HG02884 (cell line): Measurements from ENCODE around the gene CFAP77.

Experiments
- ATAC-seq: cut with Tn5 transposase; IDR thresholded peaks from one replicate; pipeline ENCODE4 v1.9.1; 2021; ENCODE audit warnings: mild to moderate bottlenecking, moderate library complexity; ENCODE audit not compliant: unreplicated experiment

CFAP77 gene

GRCh38 chr9:132486706-132487350 lies 76.8 kb downstream of the CFAP77 start:
- ATAC-seq, result no peak

GRCh38 chr9:132487351-132487791 lies 77.4 kb downstream of the CFAP77 start:
- no peak for ATAC-seq

- no peak for ATAC-seq
Observed at GRCh38 chr9:132487980-132488535, 78.0 kb downstream of the CFAP77 start.

- ATAC-seq, result no peak
Observed at GRCh38 chr9:132488626-132489025, 78.6 kb downstream of the CFAP77 start.

- no peak for ATAC-seq
Observed at GRCh38 chr9:132489536-132489935, 79.5 kb downstream of the CFAP77 start.

- ATAC-seq, result no peak
Observed at GRCh38 chr9:132494857-132495256, 84.8 kb downstream of the CFAP77 start.

- ATAC-seq, result no peak
Observed at GRCh38 chr9:132497731-132498130, 87.7 kb downstream of the CFAP77 start.

GRCh38 chr9:132498531-132499210 lies 88.7 kb downstream of the CFAP77 start:
- ATAC-seq, result no peak

- no peak for ATAC-seq
Observed at GRCh38 chr9:132499251-132499650, 89.2 kb downstream of the CFAP77 start.

- ATAC-seq, result no peak
Observed at GRCh38 chr9:132500193-132500592, 90.2 kb downstream of the CFAP77 start.

GRCh38 chr9:132502480-132502879 lies 92.5 kb downstream of the CFAP77 start:
- no peak for ATAC-seq

GRCh38 chr9:132503116-132503515 lies 93.1 kb downstream of the CFAP77 start:
- ATAC-seq, result no peak

- ATAC-seq, result no peak
Observed at GRCh38 chr9:132504488-132504887, 94.5 kb downstream of the CFAP77 start.

- ATAC-seq, result no peak
Observed at GRCh38 chr9:132505991-132506655, 96.1 kb downstream of the CFAP77 start.

GRCh38 chr9:132506977-132507669 lies 97.1 kb downstream of the CFAP77 start:
- ATAC-seq, result no peak

- no peak for ATAC-seq
Observed at GRCh38 chr9:132507670-132508469, 97.9 kb downstream of the CFAP77 start.

- ATAC-seq, result no peak
Observed at GRCh38 chr9:132509928-132510874, 100.2 kb downstream of the CFAP77 start.

GRCh38 chr9:132511191-132511999 lies 101.4 kb downstream of the CFAP77 start:
- no peak for ATAC-seq
